Subcutaneous abdominal adipose tissue (tissue), 5 donors: ENCODE measurements around the gene PRKCA.
"Not testable (repeated sequence)": the region's sequence is repeated elsewhere in the genome, so short reads cannot be mapped to it uniquely, and the experiment has no call there.

Source experiments
- H3K27ac ChIP-seq: one replicate; pipeline ENCODE4 v1.7.0; 2013; ENCODE audit warnings: low read depth, mild to moderate bottlenecking, inconsistent platforms, low read length, moderate library complexity
- H3K27me3 ChIP-seq, 5 donors: one replicate each; pipeline ENCODE4 v1.7.0; 2013; ENCODE audit warnings: low read length in 5 of 5, inconsistent platforms in 1 of 5; ENCODE audit not compliant: control insufficient read depth in 5 of 5, insufficient read depth in 4 of 5
- H3K36me3 ChIP-seq, 5 donors: one replicate each; pipeline ENCODE4 v1.7.0; 2013; ENCODE audit warnings: low read length in 5 of 5; ENCODE audit not compliant: control insufficient read depth in 5 of 5, insufficient read depth in 5 of 5
- H3K4me1 ChIP-seq, 5 donors: one replicate each; pipeline ENCODE4 v1.7.0; 2013; ENCODE audit warnings: low read length in 5 of 5, mild to moderate bottlenecking in 3 of 5, moderate library complexity in 1 of 5; ENCODE audit not compliant: control insufficient read depth in 5 of 5, insufficient read depth in 5 of 5
- H3K4me3 ChIP-seq, 5 donors: one replicate each; pipeline ENCODE4 v1.7.0; 2013; ENCODE audit warnings: low read length in 5 of 5, low read depth in 1 of 5
- H3K9ac ChIP-seq, 5 donors: one replicate each; pipeline ENCODE4 v1.7.0; 2013; ENCODE audit warnings: low read length in 5 of 5, mild to moderate bottlenecking in 4 of 5, moderate library complexity in 3 of 5
- H3K9me3 ChIP-seq, 5 donors: one replicate each; pipeline ENCODE4 v1.7.0; 2013; ENCODE audit warnings: low read length in 5 of 5; ENCODE audit not compliant: control insufficient read depth in 5 of 5
- donor health status: healthy.
- donor health status: healthy.
- donor health status: healthy.
- donor health status: healthy.
- donor health status: healthy.

The PRKCA gene

DNA sequence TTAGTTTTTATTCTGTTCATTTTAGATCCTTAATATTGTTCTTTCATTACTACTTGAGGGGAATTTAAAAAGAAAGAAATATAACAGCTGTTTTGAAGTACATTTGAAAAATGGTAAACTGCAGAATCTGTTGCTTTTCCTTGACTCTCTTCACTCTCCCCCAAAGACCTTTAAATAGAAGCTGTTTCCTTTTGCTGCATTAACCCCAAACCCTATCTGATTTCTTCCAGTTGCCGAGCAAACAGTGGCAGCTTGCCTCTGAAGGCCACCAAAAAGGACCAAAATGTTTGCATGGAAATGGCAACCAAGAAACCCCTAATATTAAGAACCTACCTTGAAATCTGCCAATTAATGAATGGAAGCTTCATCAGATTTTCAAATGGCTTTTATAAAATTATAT is 37.1 kb downstream of the PRKCA start:
- H3K36me3 ChIP-seq = no peaks in the 10 kb centered on the region
- H3K27me3 ChIP-seq = peaks cover 0 to 2% (median 0%) of the 10 kb centered on the region in 5 donors
- no peak overlapping the region for H3K4me3 ChIP-seq
- no peak overlapping the region for H3K27ac ChIP-seq
- H3K9me3 ChIP-seq = no peaks in the 10 kb centered on the region
- H3K9ac ChIP-seq = no peak overlapping the region
- H3K4me1 ChIP-seq = peaks cover 0 to 20% (median 8%) of the 10 kb centered on the region in 5 donors

DNA sequence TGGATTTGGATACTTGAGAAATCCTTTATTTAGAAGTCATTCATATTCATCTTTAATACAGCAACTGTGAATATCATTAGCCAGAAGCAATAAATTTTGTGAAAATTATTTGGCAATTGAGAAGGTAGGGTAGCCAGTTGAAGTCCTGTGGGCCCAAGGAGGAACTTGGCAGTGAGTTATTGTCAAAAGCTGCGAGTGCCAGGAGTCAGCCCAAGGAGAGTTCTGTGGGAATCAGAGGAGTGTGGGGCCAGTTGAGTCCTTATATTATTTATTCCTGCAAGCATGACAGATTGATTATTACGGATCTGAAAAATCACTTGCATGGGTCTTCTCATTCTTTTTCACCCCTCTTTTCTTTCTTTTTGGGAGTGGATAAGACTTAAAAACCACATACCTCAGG is 38.3 kb downstream of the PRKCA start:
- no peaks in the 10 kb centered on the region for H3K9me3 ChIP-seq
- no peak overlapping the region for H3K9ac ChIP-seq
- H3K27me3 ChIP-seq = peaks cover 0 to 2% (median 0%) of the 10 kb centered on the region in 5 donors
- no peaks in the 10 kb centered on the region for H3K36me3 ChIP-seq
- H3K4me1 ChIP-seq = peaks cover 0 to 25% (median 15%) of the 10 kb centered on the region in 5 donors
- H3K4me3 ChIP-seq = no peak overlapping the region
- H3K27ac ChIP-seq = no peak overlapping the region

DNA sequence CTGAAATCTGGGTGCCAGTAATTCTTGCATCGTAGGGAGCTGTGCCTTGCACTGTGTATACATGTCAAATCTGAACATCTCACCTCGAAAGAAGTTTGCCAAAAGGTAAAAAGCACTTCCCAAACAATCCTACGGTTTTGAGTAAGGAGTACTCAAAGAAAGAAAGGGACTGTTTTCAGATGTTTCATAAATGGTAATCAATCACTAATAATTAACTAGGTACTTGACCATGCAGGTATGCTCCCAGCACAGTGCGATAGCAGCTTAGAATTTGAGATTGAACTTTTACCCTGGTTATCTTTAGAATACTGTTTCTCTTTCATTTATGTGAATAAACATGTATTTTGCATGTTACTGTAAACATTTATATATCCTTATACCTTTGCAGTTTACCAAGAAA is 39.0 kb downstream of the PRKCA start:
- Histone ChIP-seq H3K9ac (no peak overlapping the region), H3K4me3 (no peak overlapping the region), H3K9me3 (no peaks in the 10 kb centered on the region), H3K27ac (no peak overlapping the region), H3K36me3 (no peaks in the 10 kb centered on the region), H3K27me3 (peaks cover 0 to 2% (median 0%) of the 10 kb centered on the region in 5 donors), H3K4me1 (peaks cover 0 to 25% (median 15%) of the 10 kb centered on the region in 5 donors)

DNA sequence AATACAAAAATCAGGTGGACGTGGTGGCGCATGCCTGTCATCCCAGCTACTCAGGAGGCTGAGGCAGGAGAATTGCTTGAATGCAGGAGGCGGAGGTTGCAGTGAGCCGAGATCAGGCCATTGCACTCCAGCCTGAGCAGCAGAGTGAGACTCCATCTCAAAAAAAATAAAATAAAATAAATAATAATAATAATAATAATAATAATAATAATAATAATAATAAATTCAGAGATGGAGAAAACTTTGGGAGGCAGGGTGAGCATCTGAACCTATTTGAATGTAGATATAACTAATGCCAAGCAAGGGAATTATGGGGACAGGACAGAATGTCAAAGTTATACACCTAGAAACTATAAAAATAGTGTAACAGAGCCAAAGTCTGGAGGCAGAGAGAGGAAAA is 39.9 kb downstream of the PRKCA start:
- not testable (repeated sequence) for H3K27me3 ChIP-seq, H3K9me3 ChIP-seq, H3K4me3 ChIP-seq, H3K36me3 ChIP-seq, H3K27ac ChIP-seq, H3K9ac ChIP-seq
- peaks cover 0 to 25% (median 15%) of the 10 kb centered on the region in 5 donors for H3K4me1 ChIP-seq

DNA sequence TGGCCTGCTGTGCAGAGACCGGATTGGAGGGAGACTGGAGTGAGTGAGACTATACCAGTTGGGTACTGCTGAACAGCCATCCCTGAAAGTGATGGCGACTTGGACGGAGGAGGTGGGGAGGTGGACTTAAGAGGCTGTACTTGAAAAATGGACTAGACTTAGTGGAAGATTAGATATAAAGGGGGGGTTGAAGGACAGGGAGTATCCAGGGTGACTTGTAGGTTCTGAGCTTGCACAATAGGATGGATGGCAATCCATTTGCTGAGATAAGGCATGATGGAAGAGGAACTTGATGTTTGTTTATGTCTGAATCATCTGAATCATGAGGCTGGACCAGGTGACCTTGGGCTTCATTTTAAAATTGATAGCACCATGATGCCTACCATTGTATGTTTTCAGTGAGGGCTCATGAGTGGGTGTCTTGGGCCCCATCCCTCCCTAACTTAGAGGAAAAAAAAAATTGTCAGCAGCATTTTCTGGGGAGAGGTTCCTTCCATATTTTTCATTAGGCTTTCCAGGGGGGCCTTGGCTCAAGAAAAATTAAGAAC is 41.2 kb downstream of the PRKCA start:
- Histone ChIP-seq H3K27me3 (no peaks in the 10 kb centered on the region), H3K36me3 (no peaks in the 10 kb centered on the region), H3K27ac (no peak overlapping the region), H3K4me3 (no peak overlapping the region), H3K4me1 (peaks cover 0 to 20% (median 12%) of the 10 kb centered on the region in 5 donors), H3K9ac (no peak overlapping the region), H3K9me3 (no peaks in the 10 kb centered on the region)

DNA sequence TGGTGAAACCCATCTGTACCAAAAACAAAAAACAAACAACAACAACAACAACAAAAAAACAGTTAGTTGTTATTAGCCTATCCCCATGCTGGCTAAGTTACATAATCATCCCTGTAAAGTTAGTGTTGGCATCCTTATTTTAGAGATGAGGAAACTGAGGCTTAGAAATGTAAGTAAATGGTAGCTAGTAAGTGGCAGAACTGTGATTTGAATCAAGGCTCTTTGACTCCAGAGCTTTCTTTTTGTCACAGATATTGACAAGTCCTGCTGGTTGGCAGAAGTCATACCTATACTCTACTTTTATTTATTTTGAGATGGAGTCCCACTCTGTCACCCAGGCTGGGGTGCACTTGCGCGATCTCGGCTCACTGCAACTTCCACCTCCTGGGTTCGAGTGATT is 42.1 kb downstream of the PRKCA start:
- H3K4me3 ChIP-seq = no peak overlapping the region
- H3K9me3 ChIP-seq = no peaks in the 10 kb centered on the region
- peaks cover 0 to 20% (median 12%) of the 10 kb centered on the region in 5 donors for H3K4me1 ChIP-seq
- no peaks in the 10 kb centered on the region for H3K36me3 ChIP-seq
- no peak overlapping the region for H3K9ac ChIP-seq
- no peaks in the 10 kb centered on the region for H3K27me3 ChIP-seq
- no peak overlapping the region for H3K27ac ChIP-seq

DNA sequence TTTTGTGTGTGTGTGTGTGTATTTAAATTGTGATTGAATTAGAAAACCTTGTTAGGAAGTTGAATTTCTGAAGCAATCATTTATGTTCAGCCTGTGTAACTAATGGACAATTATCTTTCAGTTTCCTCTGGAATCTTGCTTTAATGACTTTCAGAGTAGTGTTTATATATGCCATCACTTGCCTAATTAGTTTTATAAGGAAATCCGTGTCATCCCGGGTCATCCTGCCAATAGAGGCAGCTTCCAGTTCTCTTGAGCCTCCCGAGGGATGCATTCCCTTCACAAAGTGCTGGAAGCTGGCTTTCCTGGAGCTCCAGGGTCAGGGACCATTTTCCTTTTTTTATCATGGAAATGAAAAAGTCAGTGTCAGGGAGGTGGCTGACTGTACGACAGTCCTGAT is 42.9 kb downstream of the PRKCA start:
- Histone ChIP-seq H3K9me3 (no peaks in the 10 kb centered on the region), H3K36me3 (no peaks in the 10 kb centered on the region), H3K27me3 (no peaks in the 10 kb centered on the region), H3K27ac (no peak overlapping the region), H3K4me3 (no peak overlapping the region), H3K9ac (no peak overlapping the region), H3K4me1 (peaks cover 0 to 14% (median 12%) of the 10 kb centered on the region in 5 donors)

DNA sequence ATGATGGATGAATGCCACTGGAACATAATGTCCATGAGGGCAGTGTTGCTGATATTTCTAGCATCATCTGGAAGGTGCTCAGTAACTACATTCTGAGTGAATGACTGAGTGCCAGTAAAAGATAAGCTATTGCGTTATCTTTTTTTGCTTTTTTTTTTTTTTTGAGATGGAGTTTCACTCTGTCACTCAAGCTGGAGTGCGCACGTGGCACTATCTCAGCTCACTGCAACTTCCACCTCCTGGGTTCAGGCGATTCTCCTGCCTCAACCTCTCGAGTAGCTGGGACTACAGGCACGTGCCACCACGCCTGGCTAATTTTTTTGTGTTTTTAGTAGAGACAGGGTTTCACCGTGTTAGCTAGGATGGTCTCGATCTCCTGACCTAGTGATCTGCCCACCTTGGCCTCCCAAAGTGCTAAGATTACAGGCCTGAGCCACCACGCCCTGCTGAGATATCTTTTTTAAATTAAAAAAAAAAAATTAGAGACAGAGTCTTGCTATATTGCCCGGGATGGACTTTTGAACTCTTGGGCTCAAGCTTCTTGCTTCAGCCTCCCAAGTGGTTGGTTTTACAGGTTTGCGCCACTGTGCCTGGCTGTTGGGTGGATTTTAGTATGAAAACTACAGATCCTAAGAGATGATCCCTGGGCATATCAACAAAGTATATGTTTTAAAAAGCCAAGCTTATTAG is 43.7 kb downstream of the PRKCA start:
- not testable (repeated sequence) for H3K36me3 ChIP-seq, H3K4me1 ChIP-seq, H3K9me3 ChIP-seq, H3K27me3 ChIP-seq, H3K27ac ChIP-seq, H3K4me3 ChIP-seq, H3K9ac ChIP-seq

DNA sequence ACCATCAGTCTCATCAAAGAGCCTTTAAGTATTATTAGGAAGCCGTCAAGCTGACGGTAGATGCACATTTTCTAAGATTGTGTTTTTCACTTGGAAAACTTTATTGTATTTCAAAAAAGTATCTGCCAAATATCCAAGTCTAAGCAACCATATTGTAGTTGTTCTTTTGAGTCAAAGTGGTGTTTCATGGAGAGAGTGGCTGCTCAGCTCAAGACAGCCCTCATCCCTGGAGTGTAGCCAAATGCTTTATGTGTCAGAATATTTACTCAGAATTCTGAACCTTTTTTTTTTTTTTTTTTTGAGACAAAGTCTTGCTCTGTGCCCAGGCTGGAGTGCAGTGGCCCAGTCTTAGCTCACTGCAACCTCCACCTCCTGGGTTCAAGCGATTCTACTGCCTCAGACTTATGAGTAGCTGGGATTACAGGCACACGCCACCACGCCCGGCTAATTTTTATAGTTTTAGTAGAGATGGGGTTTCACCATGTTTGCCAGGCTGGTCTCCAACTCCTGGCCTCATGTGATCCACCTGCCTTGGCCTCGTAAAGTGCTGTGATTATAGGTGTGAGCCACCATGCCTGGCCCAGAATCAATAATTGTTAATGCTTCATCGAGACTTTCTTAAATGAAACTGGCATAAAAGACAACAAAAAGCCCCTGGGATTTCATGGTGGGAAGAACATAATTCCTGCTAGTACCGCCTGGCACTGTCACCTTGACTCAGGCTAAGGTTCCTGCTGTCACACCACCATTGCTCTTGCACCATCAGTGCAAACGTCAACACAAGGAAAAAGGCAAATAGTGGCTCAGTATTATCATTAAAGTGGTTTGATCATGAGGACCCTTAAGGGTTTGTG is 45.5 kb downstream of the PRKCA start:
- Histone ChIP-seq H3K9ac (no peak overlapping the region), H3K9me3 (no peaks in the 10 kb centered on the region), H3K27me3 (peaks cover 0 to 5% (median 0%) of the 10 kb centered on the region in 5 donors), H3K4me1 (peaks cover 0 to 9% (median 6%) of the 10 kb centered on the region in 5 donors), H3K27ac (no peak overlapping the region), H3K4me3 (no peak overlapping the region), H3K36me3 (no peaks in the 10 kb centered on the region)

DNA sequence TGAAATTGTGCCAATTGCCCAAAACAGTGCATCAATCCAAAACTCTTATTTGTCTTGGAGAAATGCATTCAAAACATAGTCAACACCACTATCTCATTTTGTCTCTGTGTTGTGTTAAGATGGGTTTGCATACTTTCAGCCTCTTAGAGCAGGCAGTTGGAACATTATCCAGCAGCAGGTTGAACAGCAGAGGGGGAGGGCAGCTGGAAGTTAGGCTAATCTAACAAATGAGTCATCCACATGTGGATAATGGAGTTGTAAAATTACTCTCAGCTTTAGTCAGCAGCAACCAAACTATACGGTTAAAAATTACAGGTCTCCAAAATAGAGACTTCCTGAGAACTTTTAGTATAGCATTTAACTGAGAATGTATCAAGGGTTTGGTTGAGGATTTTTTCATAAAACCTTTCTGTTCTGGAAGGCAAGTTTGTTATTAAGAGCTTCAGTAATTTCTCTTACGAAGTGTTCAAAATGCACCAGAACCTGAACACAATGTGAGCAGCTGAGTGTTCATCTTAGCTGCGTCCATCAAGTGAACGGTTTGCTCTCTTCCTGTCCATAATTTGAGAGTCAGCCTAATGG is 46.3 kb downstream of the PRKCA start:
- Histone ChIP-seq H3K27ac (no peak overlapping the region), H3K9ac (no peak overlapping the region), H3K4me3 (no peak overlapping the region), H3K4me1 (peaks cover 0 to 9% (median 6%) of the 10 kb centered on the region in 5 donors), H3K36me3 (no peaks in the 10 kb centered on the region), H3K9me3 (no peaks in the 10 kb centered on the region), H3K27me3 (peaks cover 0 to 5% (median 0%) of the 10 kb centered on the region in 5 donors)
